Endothelial cell of umbilical vein (primary cell): ENCODE data around the gene ABL1. TPM values are rescaled to one million over a fixed set of nuclear protein-coding genes. Genes with fewer than 3 reads are reported as not detected.

ENCODE experiments used
- BruUV-seq: library from RNA; stranded (reverse); fragments of 400-500 nt; replicated peaks from 2 replicates; lab custom pipeline; 2021; lab: Mats Ljungman, UMichigan
- CTCF ChIA-PET: fragments of 300-600, 350-600 bp; sonication (Branson Sonifier 250); formaldehyde crosslinking; loops from one replicate; lab custom pipeline; 2021; ENCODE audit warnings: antibody characterized with exemption, inconsistent platforms; lab: Charles Lee
- POLR2A ChIA-PET: fragments of 300-600, 350-600 bp; sonication (Branson Sonifier 250); formaldehyde crosslinking; loops from one replicate; lab custom pipeline; 2021; ENCODE audit warnings: antibody characterized with exemption, inconsistent platforms; lab: Charles Lee
- DNase-seq: peaks from one replicate; pipeline ENCODE4 v3.0.0-alpha.2; 2011; ENCODE audit warnings: low read depth, low spot score
- FAIRE-seq: peaks from 2 replicates; lab custom pipeline; 2011; peaks lifted over from hg19 to GRCh38; lab: Jason Lieb, UNC
- H2AFZ ChIP-seq: 2 replicates; pipeline ENCODE4 v1.6.0; 2012; ENCODE audit warnings: low read depth, low read length, control low read depth, inconsistent platforms
- H3K27ac ChIP-seq: 2 replicates; pipeline ENCODE4 v1.5.1; 2011; ENCODE audit warnings: low read depth, mild to moderate bottlenecking, control low read depth, low read length, moderate library complexity; ENCODE audit not compliant: insufficient read depth
- H3K27me3 ChIP-seq, 2 experiments: 2 replicates each; pipeline versions ENCODE4 v1.6.0 to v1.6.1; 2011; ENCODE audit warnings: low read length in 2 of 2, mixed read lengths in 1 of 2; ENCODE audit not compliant: control insufficient read depth in 2 of 2, insufficient read depth in 2 of 2
- H3K36me3 ChIP-seq, 2 experiments: 2 replicates in 1 of 2; 3 replicates in 1 of 2; pipeline ENCODE4 v1.5.1; 2011; ENCODE audit warnings: low read length in 2 of 2, mild to moderate bottlenecking in 1 of 2, moderate library complexity in 1 of 2; ENCODE audit not compliant: control insufficient read depth in 2 of 2, insufficient read depth in 2 of 2; ENCODE audit errors: extremely low read depth in 1 of 2
- H3K4me1 ChIP-seq: 3 replicates; pipeline ENCODE4 v1.5.1; 2011; ENCODE audit warnings: mild to moderate bottlenecking, low read length; ENCODE audit not compliant: control insufficient read depth, insufficient read depth; ENCODE audit errors: extremely low read depth
- H3K4me2 ChIP-seq: 2 replicates; pipeline ENCODE4 v1.6.1; 2011; ENCODE audit warnings: low read length, control low read depth, mixed read lengths; ENCODE audit not compliant: insufficient read depth
- H3K4me3 ChIP-seq, 3 experiments: fragments of 200-600 bp in 1 of 3; sonication (generic), shearing (Covaris generic) in 1 of 3; replicated peaks in 1 of 3; 2 replicates each; pipeline ENCODE4 v1.5.1; 2011 to 2016; ENCODE audit warnings: control low read depth in 3 of 3, low read length in 3 of 3, mild to moderate bottlenecking in 2 of 3, inconsistent platforms in 1 of 3, low read depth in 1 of 3, moderate library complexity in 1 of 3; ENCODE audit not compliant: insufficient read depth in 1 of 3
- H3K79me2 ChIP-seq: 2 replicates; pipeline ENCODE4 v1.6.0; 2012; ENCODE audit warnings: low read length, inconsistent platforms; ENCODE audit not compliant: control insufficient read depth, insufficient read depth
- H3K9ac ChIP-seq: replicated peaks from 2 replicates; pipeline ENCODE3; 2011; ENCODE audit warnings: low read length, control low read depth; ENCODE audit not compliant: insufficient read depth; ENCODE audit errors: extremely low read depth
- H3K9me1 ChIP-seq: replicated peaks from 3 replicates; pipeline ENCODE4 v1.6.0; 2011; ENCODE audit warnings: mild to moderate bottlenecking, low read length; ENCODE audit not compliant: control insufficient read depth, insufficient read depth; ENCODE audit errors: extremely low read depth
- H3K9me3 ChIP-seq: replicated peaks from 2 replicates; pipeline ENCODE4 v1.5.1; 2012; ENCODE audit warnings: low read length, inconsistent platforms; ENCODE audit not compliant: control insufficient read depth, insufficient read depth
- H4K20me1 ChIP-seq: replicated peaks from 2 replicates; pipeline ENCODE3; 2011; ENCODE audit warnings: mild to moderate bottlenecking, low read length; ENCODE audit not compliant: control insufficient read depth, insufficient read depth; ENCODE audit errors: extremely low read depth
- EZH2 ChIP-seq: IDR thresholded peaks from 2 replicates; pipeline ENCODE4 v1.6.1; 2012; ENCODE audit warnings: borderline replicate concordance, low read depth, mild to moderate bottlenecking, moderate library complexity, low read length, inconsistent platforms; ENCODE audit not compliant: severe bottlenecking
- JUN ChIP-seq: IDR thresholded peaks from 2 replicates; pipeline ENCODE4 v1.6.1; 2011; ENCODE audit warnings: borderline replicate concordance, low read depth; ENCODE audit not compliant: insufficient read length, insufficient read depth
- POLR2A ChIP-seq: IDR thresholded peaks from 2 replicates; pipeline ENCODE4 v1.6.1; 2012; ENCODE audit warnings: low read depth, mild to moderate bottlenecking, control low read depth, low read length
- POLR2AphosphoS5 ChIP-seq: IDR thresholded peaks from 2 replicates; pipeline ENCODE4 v1.6.1; 2012; ENCODE audit warnings: low read depth, mild to moderate bottlenecking, control low read depth, low read length, moderate library complexity; ENCODE audit not compliant: insufficient read depth
- dilution Hi-C: fragments of 300-500 bp; cut with MboI; formaldehyde crosslinking; loops from one replicate; pipeline ENCODE4 v1.15.0; 2019; ENCODE audit warnings: low sequenced_read_pairs; ENCODE audit not compliant: extremely low pct_ligation_motif_present
- intact Hi-C: fragments of 100-400 bp; cut with micrococcal nuclease; formaldehyde crosslinking; loops from one replicate; pipeline ENCODE4 v1.10.0; 2022
- polyA plus RNA-seq, 4 experiments: library from polyadenylated mRNA; depleted of rRNA in 3 of 4; stranded (reverse) in 3 of 4; unstranded in 1 of 4; fragments of >200 nt; gene quantifications; 2 replicates each; pipeline versions ENCODE4 v1.2.1 to v1.2.3, GENCODE V29; 2011 to 2012; ENCODE audit warnings: missing spikeins in 1 of 4
- total RNA-seq: library from RNA; stranded (reverse); gene quantifications from 2 replicates; pipeline ENCODE4 v1.2.3, GENCODE V29; 2021

ABL1 gene
- total and polyA plus RNA-seq, 2 donors (not counting 3 experiments of a cell fraction or from before 2014, with no cell fraction given): 32.1 to 87.1 TPM

- no peaks in the 10 kb centered on the region for H3K9me3 ChIP-seq
- intact Hi-C loops: no loop called here
- H4K20me1 ChIP-seq: no peaks in the 10 kb centered on the region
- no peak overlapping the region for H3K27ac ChIP-seq
- ChIA-PET CTCF (interaction anchor here (0.9 to 11.0 kb wide), 4 partner anchors 97 to 178 kb away, joined by 3 to 327 read pairs (median 157); no protein-coding TSS in a partner anchor), POLR2A (interaction anchor here (0.6 kb wide), 1 partner anchor 178 kb away, joined by 3 read pairs; no protein-coding TSS in a partner anchor)
- dilution Hi-C loops: loop anchor here (25.0 kb wide), 1 partner anchor 181 kb away; the partner anchor contains the start of gene EXOSC2
- no peak overlapping the region for H3K9ac ChIP-seq
- no peaks in the 10 kb centered on the region for H3K27me3 ChIP-seq
- peaks cover 2% of the 10 kb centered on the region for H3K4me1 ChIP-seq
- TF ChIP-seq POLR2AphosphoS5 (no peak), EZH2 (no peak)
- H3K79me2 ChIP-seq: peaks cover 65% of the 10 kb centered on the region
- peaks cover 21 to 41% of the 10 kb centered on the region in 2 experiments for H3K36me3 ChIP-seq
- FAIRE-seq (no peak), DNase-seq (no peak)
- no peak overlapping the region for H2AFZ ChIP-seq
- no peak overlapping the region for H3K4me2 ChIP-seq
- no peaks in the 10 kb centered on the region for H3K9me1 ChIP-seq
- no peak overlapping the region for H3K4me3 ChIP-seq
- no TSS peak for BruUV-seq
These were observed 33.2 kb downstream of the ABL1 start for GRCh38 chr9:130868230-130868629.

- peak; percentile 37 for FAIRE-seq
- CTCF ChIA-PET: interaction anchor here (0.6 to 11.0 kb wide), 33 partner anchors 9 to 366 kb away, joined by 3 to 327 read pairs (median 4); partner anchors contain the start of gene EXOSC2
- Histone ChIP-seq H3K36me3 (peaks cover 26 to 47% of the 10 kb centered on the region in 2 experiments), H3K9me1 (no peaks in the 10 kb centered on the region), H3K4me3 (no peak overlapping the region), H3K4me1 (no peaks in the 10 kb centered on the region), H2AFZ (no peak overlapping the region), H3K9ac (no peak overlapping the region), H3K79me2 (peaks cover 61% of the 10 kb centered on the region), H3K27ac (no peak overlapping the region), H4K20me1 (no peaks in the 10 kb centered on the region), H3K4me2 (no peak overlapping the region), H3K27me3 (no peaks in the 10 kb centered on the region), H3K9me3 (no peaks in the 10 kb centered on the region)
- dilution Hi-C loops: loop anchor here (25.0 kb wide), 1 partner anchor 182 kb away; the partner anchor contains the start of gene EXOSC2
- BruUV-seq: no TSS peak
- POLR2A ChIA-PET: no interaction called here
- intact Hi-C loops: no loop called here
- no peak for TF ChIP-seq EZH2
- TF ChIP-seq JUN: no peak
- TF ChIP-seq POLR2A: no peak
- DNase-seq: peak; percentile 71
These were observed 34.2 kb downstream of the ABL1 start for GRCh38 chr9:130869250-130869649.
